Uterus (tissue), 2 donors: Measurements from ENCODE around the gene BTN1A1.

Experiments used
- CTCF ChIP-seq, 4 experiments: fragments of 200-600 bp in 2 of 4; fragments of 450-650 bp in 2 of 4; sonication (generic) in 2 of 4; IDR thresholded peaks; one replicate each; pipeline ENCODE4 v1.5.1; 2016 to 2019; ENCODE audit warnings: antibody characterized with exemption in 4 of 4, mild to moderate bottlenecking in 2 of 4, moderate library complexity in 1 of 4
- POLR2A ChIP-seq, 2 donors: fragments of 450-650 bp; IDR thresholded peaks; one replicate each; pipeline ENCODE4 v1.6.1; 2016; ENCODE audit warnings: antibody characterized with exemption in 2 of 2, mild to moderate bottlenecking in 1 of 2, moderate library complexity in 1 of 2

GRCh38 chr6:26471970-26472369, 28.1 kb upstream of the BTN1A1 start:
- no peak for TF ChIP-seq CTCF (IDR thresholded peaks at IDR 0.05)
- no peak for TF ChIP-seq POLR2A (IDR thresholded peaks at IDR 0.05)
